GM12878 (cell line): ENCODE measurements around the gene DENND6B. TPM values are rescaled to one million over a fixed set of nuclear protein-coding genes. Genes with fewer than 3 reads are reported as not detected.

ENCODE experiments used
- ATAC-seq: fragments of 200-7000 bp; cut with Tn5 transposase; 3 replicates; pipeline ENCODE4 v1.9.1; 2020; ENCODE audit warnings: mild to moderate bottlenecking, moderate library complexity
- BruUV-seq: library from RNA; stranded (reverse); fragments of 400-500 nt; replicated peaks from 2 replicates; lab custom pipeline; 2021; lab: Mats Ljungman, UMichigan
- CTCF ChIA-PET: fragments of 300-600 bp; sonication (Branson Sonifier 250); formaldehyde crosslinking; extraction: SDS; loops from one replicate; lab custom pipeline; 2021; ENCODE audit warnings: inconsistent platforms; lab: Yijun Ruan, JAX
- POLR2A ChIA-PET: fragments of 350-600 bp; formaldehyde crosslinking; extraction: SDS; loops from one replicate; lab custom pipeline; 2021; ENCODE audit warnings: inconsistent platforms; lab: Charles Lee
- RAD21 ChIA-PET: fragments of 300-600 bp; sonication (Branson Sonifier 250); formaldehyde crosslinking; loops from one replicate; lab custom pipeline; 2023; ENCODE audit warnings: antibody characterized with exemption; ENCODE audit not compliant: unreplicated experiment; lab: Charles Lee
- SMC1A ChIA-PET: fragments of 300-600 bp; sonication (Branson Sonifier 250); formaldehyde crosslinking; loops from one replicate; lab custom pipeline; 2023; ENCODE audit not compliant: unreplicated experiment, uncharacterized antibody; lab: Charles Lee
- DNase-seq: peaks from one replicate; pipeline ENCODE4 v3.0.0-alpha.2; 2011; ENCODE audit warnings: low read depth, low spot score
- FAIRE-seq: peaks from 3 replicates; lab custom pipeline; 2011; peaks lifted over from hg19 to GRCh38; lab: Jason Lieb, UNC
- H2AFZ ChIP-seq: 2 replicates; pipeline ENCODE4 v1.6.0; 2011; ENCODE audit warnings: low read depth, low read length, control low read depth; ENCODE audit not compliant: control insufficient read depth
- H3K27ac ChIP-seq: 2 replicates; pipeline ENCODE4 v1.5.1; 2011; ENCODE audit warnings: control low read depth; ENCODE audit not compliant: control insufficient read depth, insufficient read depth
- H3K27me3 ChIP-seq, 2 experiments: replicated peaks in 1 of 2; 2 replicates each; pipeline versions ENCODE4 v1.6.0 to v1.6.1; 2011; ENCODE audit warnings: low read length in 1 of 2; ENCODE audit not compliant: control insufficient read depth in 2 of 2, insufficient read depth in 2 of 2
- H3K36me3 ChIP-seq, 2 experiments: 2 replicates each; pipeline ENCODE4 v1.5.1; 2011; ENCODE audit warnings: low read length in 1 of 2; ENCODE audit not compliant: control insufficient read depth in 2 of 2, insufficient read depth in 2 of 2
- H3K4me1 ChIP-seq: 2 replicates; pipeline ENCODE4 v1.6.1; 2011; ENCODE audit warnings: mild to moderate bottlenecking, low read length, moderate library complexity, mixed read lengths; ENCODE audit not compliant: control insufficient read depth, insufficient read depth
- H3K4me2 ChIP-seq: 2 replicates; pipeline ENCODE4 v1.6.0; 2011; ENCODE audit warnings: control low read depth; ENCODE audit not compliant: control insufficient read depth, insufficient read depth
- H3K4me3 ChIP-seq: fragments of 200-600 bp; sonication (generic); 2 replicates; pipeline ENCODE4 v1.5.1; 2016
- H3K79me2 ChIP-seq: 2 replicates; pipeline ENCODE4 v1.6.0; 2011; ENCODE audit warnings: low read length; ENCODE audit not compliant: control insufficient read depth, insufficient read depth
- H3K9ac ChIP-seq: 2 replicates; pipeline ENCODE4 v1.8.0; 2011; ENCODE audit warnings: low read length, control low read depth, mixed read lengths; ENCODE audit not compliant: control insufficient read depth, insufficient read depth
- H3K9me3 ChIP-seq: replicated peaks from 3 replicates; pipeline ENCODE4 v1.5.1; 2011; ENCODE audit warnings: mild to moderate bottlenecking, low read length; ENCODE audit not compliant: control insufficient read depth, insufficient read depth
- H4K20me1 ChIP-seq: 2 replicates; pipeline ENCODE4 v1.6.0; 2011; ENCODE audit not compliant: control insufficient read depth, insufficient read depth
- BRCA1 ChIP-seq: IDR thresholded peaks from 2 replicates; pipeline ENCODE4 v1.6.1; 2011; ENCODE audit warnings: low read depth, low read length, improper control_type of control experiment
- ETV6 ChIP-seq, 2 experiments: fragments of 450-650 bp in 1 of 2; IDR thresholded peaks in 1 of 2; conservative IDR thresholded peaks in 1 of 2; 2 replicates each; pipeline ENCODE4 v1.6.1; 2014; ENCODE audit warnings: antibody characterized with exemption in 1 of 2, borderline replicate concordance in 1 of 2, low read depth in 1 of 2, mild to moderate bottlenecking in 1 of 2, moderate library complexity in 1 of 2
- IRF4 ChIP-seq: IDR thresholded peaks from 2 replicates; pipeline ENCODE4 v1.6.1; 2011; ENCODE audit warnings: low read depth, low read length
- KDM1A ChIP-seq: fragments of 200-600 bp; sonication (generic); IDR thresholded peaks from 2 replicates; pipeline ENCODE4 v1.6.1; 2016; ENCODE audit warnings: borderline replicate concordance
- MEF2A ChIP-seq: IDR thresholded peaks from 2 replicates; pipeline ENCODE4 v1.6.1; 2011; ENCODE audit warnings: low read depth, mild to moderate bottlenecking, low read length, moderate library complexity; ENCODE audit not compliant: insufficient read depth
- MXI1 ChIP-seq: fragments of 150-350 bp; IDR thresholded peaks from 2 replicates; pipeline ENCODE4 v1.6.1; 2011; ENCODE audit warnings: low read depth, mild to moderate bottlenecking, inconsistent platforms, low read length, improper control_type of control experiment
- MYC ChIP-seq: IDR thresholded peaks from 2 replicates; pipeline ENCODE4 v1.6.1; 2011; ENCODE audit warnings: mild to moderate bottlenecking, low read length, moderate library complexity, inconsistent platforms; ENCODE audit not compliant: insufficient read depth, insufficient replicate concordance, insufficient read length, severe bottlenecking
- NFXL1 ChIP-seq: fragments of 450-650 bp; IDR thresholded peaks from 2 replicates; pipeline ENCODE4 v1.6.1; 2017; ENCODE audit warnings: antibody characterized with exemption, mild to moderate bottlenecking, borderline replicate concordance
- NR2C1 ChIP-seq: fragments of 450-650 bp; IDR thresholded peaks from 2 replicates; pipeline ENCODE4 v1.6.1; 2017; ENCODE audit warnings: antibody characterized with exemption, mild to moderate bottlenecking, moderate library complexity
- PML ChIP-seq: IDR thresholded peaks from 2 replicates; pipeline ENCODE4 v1.6.1; 2012; ENCODE audit warnings: low read length, inconsistent platforms
- RUNX3 ChIP-seq: IDR thresholded peaks from 2 replicates; pipeline ENCODE4 v1.6.1; 2012; ENCODE audit warnings: low read length, inconsistent platforms
- WGBS: methylation state at CpG from one replicate; pipeline ENCODE4 v1.1.6; 2016; ENCODE audit warnings: low lambda C conversion rate; ENCODE audit not compliant: insufficient replicate concordance, insufficient coverage; ENCODE audit errors: missing lambda C conversion rate; 5-methylcytosine and 5-hydroxymethylcytosine counted together
- in situ Hi-C: fragments of 300-500 bp; cut with MboI; formaldehyde crosslinking; loops from 9 replicates; pipeline ENCODE4 v1.14.3; 2018; ENCODE audit warnings: mixed read lengths
- intact Hi-C: fragments of 100-400 bp; cut with micrococcal nuclease; formaldehyde crosslinking; loops from one replicate; pipeline ENCODE4 v1.14.2; 2022; ENCODE audit not compliant: unreplicated experiment
- polyA plus RNA-seq, 11 experiments: library from polyadenylated mRNA; depleted of rRNA in 4 of 11; unstranded in 6 of 11; stranded (reverse) in 5 of 11; fragments of >200 nt; fragmentation: Nextera tagmentation in 4 of 11; fragmentation: Illumina TruSeq in 1 of 11; extraction: Ambion mirVana in 4 of 11; extraction: Trizol in 1 of 11; gene quantifications; 1 replicate in 1 of 11; 2 replicates in 10 of 11; pipeline versions ENCODE4 v1.2.1 to v1.2.3, GENCODE V29; 2011 to 2016; ENCODE audit warnings: inconsistent platforms in 2 of 11, missing spikeins in 2 of 11, low read depth in 1 of 11
- total RNA-seq, 4 experiments: library from RNA; depleted of rRNA in 3 of 4; stranded (reverse); fragments of >200 nt in 3 of 4; fragmentation: Illumina TruSeq in 1 of 4; extraction: Trizol in 1 of 4; gene quantifications; 2 replicates each; pipeline versions ENCODE4 v1.2.1 to v1.2.3, GENCODE V29; 2013 to 2021
- TF ChIP-seq, protein P1 (sequence below): fragments of 450-650 bp; IDR thresholded peaks from 2 replicates; pipeline ENCODE4 v1.6.1; 2018; ENCODE audit warnings: borderline replicate concordance, mild to moderate bottlenecking; ENCODE audit not compliant: partially characterized antibody
- TF ChIP-seq, protein P2 (sequence below): fragments of 450-650 bp; IDR thresholded peaks from 2 replicates; pipeline ENCODE4 v1.6.1; 2017; ENCODE audit warnings: borderline replicate concordance

DENND6B gene
- total and polyA plus RNA-seq, 10 of the 15 experiments (the other 5 are each of a cell fraction or from before 2014, with no cell fraction given) = 0.72 to 11.3 (median 6.2) TPM

DNA sequence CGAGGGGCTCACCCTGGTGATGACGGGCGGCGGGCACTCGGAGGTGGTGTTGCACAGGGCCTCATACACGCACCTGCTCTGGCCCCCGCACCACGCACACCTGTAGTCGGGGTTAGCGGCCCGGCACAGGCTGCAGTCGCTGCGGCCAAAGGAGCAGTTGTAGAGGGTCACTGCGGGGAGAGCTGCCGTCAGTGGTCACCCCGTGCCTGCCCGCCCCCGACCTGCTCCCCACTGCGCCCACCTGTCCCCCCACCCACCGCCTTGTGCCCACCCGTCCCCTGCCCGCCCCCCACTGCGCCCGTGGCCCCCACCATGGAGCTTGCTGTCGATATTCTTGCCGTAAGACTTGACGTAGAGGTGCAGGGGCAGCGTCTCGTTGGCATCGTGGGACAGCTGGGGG, 43.0 kb downstream of the DENND6B start:
- Histone ChIP-seq H3K36me3 (peaks cover 0 to 46% of the 10 kb centered on the region in 2 experiments; a peak in 3 of 4 replicates), H3K27me3 (no peaks in the 10 kb centered on the region), H3K4me2 (no peak overlapping the region), H3K4me3 (no peak overlapping the region), H3K27ac (no peak overlapping the region), H3K79me2 (no peaks in the 10 kb centered on the region), H3K4me1 (no peaks in the 10 kb centered on the region), H3K9ac (no peak overlapping the region), H2AFZ (no peak overlapping the region), H3K9me3 (no peaks in the 10 kb centered on the region), H4K20me1 (no peaks in the 10 kb centered on the region)
- no peak for TF ChIP-seq RUNX3
- SMC1A ChIA-PET = no interaction called here
- WGBS = 93% methylated on average over 14 of the region's 30 CpGs
- in situ Hi-C loops = no loop called here
- POLR2A ChIA-PET = no interaction called here
- intact Hi-C loops = no loop called here
- no TSS peak for BruUV-seq
- RAD21 ChIA-PET = no interaction called here
- FAIRE-seq = no peak
- no peak for ATAC-seq
- CTCF ChIA-PET = no interaction called here
- DNase-seq = no peak

DNA sequence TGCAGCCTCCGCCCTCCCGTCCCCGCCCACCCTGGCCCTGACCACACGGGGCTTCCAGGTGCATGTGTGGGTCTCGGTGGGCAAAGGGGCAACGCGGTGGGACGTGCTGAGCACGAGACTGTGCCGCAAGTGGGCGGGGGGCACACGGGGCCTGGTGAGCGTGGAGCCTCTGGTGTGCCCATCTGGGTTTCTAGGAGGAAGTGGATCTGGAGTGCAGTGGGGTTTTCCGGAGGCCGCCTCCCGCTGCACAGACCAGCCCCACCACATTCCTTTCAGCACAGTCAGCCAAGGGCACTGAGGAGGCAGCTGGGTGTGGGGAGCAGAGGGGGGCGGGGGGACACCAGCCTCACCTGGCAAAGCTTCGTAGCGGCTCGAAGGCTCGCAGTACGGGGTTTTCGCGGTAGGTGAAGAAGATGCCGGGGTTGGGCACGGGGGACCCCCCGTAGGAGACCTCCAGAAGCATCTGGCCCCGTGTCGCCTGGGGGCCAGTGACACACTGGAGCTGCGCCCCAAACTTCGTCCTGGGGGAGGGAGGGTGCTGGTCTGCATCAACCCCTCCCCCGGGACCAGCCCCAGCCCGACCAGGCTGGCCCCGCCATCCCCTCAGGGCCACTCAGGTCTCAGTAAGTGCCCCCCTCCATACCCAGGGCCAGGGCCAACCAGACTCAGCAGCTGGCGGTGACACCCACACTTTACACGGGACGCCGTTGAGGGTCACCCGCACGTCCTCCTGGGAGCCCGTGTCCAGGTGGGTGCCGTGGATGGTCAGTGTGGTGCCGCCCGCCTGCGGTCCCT, 44.3 kb downstream of the DENND6B start:
- DNase-seq = no peak
- peaks cover 0 to 51% of the 10 kb centered on the region in 2 experiments; a peak in 3 of 4 replicates for H3K36me3 ChIP-seq
- no TSS peak for BruUV-seq
- WGBS = 92% methylated on average over 41 of the region's 45 CpGs
- ChIA-PET POLR2A (no interaction called here), SMC1A (no interaction called here), CTCF (no interaction called here), RAD21 (no interaction called here)
- no peak overlapping the region for H3K27ac ChIP-seq
- H3K4me3 ChIP-seq = no peak overlapping the region
- no peaks in the 10 kb centered on the region for H4K20me1 ChIP-seq
- H3K4me2 ChIP-seq = no peak overlapping the region
- H2AFZ ChIP-seq = no peak overlapping the region
- ATAC-seq = no peak
- H3K27me3 ChIP-seq = no peaks in the 10 kb centered on the region
- no peaks in the 10 kb centered on the region for H3K9me3 ChIP-seq
- H3K4me1 ChIP-seq = no peaks in the 10 kb centered on the region
- in situ Hi-C loops = no loop called here
- H3K9ac ChIP-seq = no peak overlapping the region
- intact Hi-C loops = no loop called here
- no peak for FAIRE-seq
- no peaks in the 10 kb centered on the region for H3K79me2 ChIP-seq
- TF ChIP-seq PML (no peak), IRF4 (no peak), MYC (no peak), MXI1 (no peak), KDM1A (no peak), NFXL1 (no peak), NR2C1 (no peak), ETV6 (conservative IDR thresholded peaks at IDR 0.05 in 1 of 2, IDR thresholded peaks at IDR 0.05 in 1 of 2; ENCODE audit: borderline replicate concordance in 1 of 2, low read depth in 1 of 2) (no peak), BRCA1 (no peak), MEF2A (no peak)
- TF ChIP-seq, protein P1, sequence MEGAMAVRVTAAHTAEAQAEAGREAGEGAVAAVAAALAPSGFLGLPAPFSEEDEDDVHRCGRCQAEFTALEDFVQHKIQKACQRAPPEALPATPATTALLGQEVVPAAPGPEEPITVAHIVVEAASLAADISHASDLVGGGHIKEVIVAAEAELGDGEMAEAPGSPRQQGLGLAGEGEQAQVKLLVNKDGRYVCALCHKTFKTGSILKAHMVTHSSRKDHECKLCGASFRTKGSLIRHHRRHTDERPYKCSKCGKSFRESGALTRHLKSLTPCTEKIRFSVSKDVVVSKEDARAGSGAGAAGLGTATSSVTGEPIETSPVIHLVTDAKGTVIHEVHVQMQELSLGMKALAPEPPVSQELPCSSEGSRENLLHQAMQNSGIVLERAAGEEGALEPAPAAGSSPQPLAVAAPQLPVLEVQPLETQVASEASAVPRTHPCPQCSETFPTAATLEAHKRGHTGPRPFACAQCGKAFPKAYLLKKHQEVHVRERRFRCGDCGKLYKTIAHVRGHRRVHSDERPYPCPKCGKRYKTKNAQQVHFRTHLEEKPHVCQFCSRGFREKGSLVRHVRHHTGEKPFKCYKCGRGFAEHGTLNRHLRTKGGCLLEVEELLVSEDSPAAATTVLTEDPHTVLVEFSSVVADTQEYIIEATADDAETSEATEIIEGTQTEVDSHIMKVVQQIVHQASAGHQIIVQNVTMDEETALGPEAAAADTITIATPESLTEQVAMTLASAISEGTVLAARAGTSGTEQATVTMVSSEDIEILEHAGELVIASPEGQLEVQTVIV = no peak
- TF ChIP-seq, protein P2, sequence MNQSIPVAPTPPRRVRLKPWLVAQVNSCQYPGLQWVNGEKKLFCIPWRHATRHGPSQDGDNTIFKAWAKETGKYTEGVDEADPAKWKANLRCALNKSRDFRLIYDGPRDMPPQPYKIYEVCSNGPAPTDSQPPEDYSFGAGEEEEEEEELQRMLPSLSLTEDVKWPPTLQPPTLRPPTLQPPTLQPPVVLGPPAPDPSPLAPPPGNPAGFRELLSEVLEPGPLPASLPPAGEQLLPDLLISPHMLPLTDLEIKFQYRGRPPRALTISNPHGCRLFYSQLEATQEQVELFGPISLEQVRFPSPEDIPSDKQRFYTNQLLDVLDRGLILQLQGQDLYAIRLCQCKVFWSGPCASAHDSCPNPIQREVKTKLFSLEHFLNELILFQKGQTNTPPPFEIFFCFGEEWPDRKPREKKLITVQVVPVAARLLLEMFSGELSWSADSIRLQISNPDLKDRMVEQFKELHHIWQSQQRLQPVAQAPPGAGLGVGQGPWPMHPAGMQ = no peak
